Vein endothelial cell (primary cell): ENCODE measurements around the gene CEACAM16. TPM values are rescaled to one million over a fixed set of nuclear protein-coding genes. Genes with fewer than 3 reads are reported as not detected.

Experiments used
- small RNA-seq: library from RNA; depleted of rRNA; stranded (forward); fragments of <200 nt; gene quantifications from one replicate; pipeline ENCODE3, GENCODE V24; 2012
- total RNA-seq: library from RNA; depleted of rRNA; stranded (reverse); fragments of >200 nt; gene quantifications from 2 replicates; pipeline ENCODE4 v1.2.3, GENCODE V29; 2012

Gene CEACAM16, protein sequence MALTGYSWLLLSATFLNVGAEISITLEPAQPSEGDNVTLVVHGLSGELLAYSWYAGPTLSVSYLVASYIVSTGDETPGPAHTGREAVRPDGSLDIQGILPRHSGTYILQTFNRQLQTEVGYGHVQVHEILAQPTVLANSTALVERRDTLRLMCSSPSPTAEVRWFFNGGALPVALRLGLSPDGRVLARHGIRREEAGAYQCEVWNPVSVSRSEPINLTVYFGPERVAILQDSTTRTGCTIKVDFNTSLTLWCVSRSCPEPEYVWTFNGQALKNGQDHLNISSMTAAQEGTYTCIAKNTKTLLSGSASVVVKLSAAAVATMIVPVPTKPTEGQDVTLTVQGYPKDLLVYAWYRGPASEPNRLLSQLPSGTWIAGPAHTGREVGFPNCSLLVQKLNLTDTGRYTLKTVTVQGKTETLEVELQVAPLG
- total RNA-seq = under 0.01 TPM in 1 of 2 replicates, not detected in the other

DNA sequence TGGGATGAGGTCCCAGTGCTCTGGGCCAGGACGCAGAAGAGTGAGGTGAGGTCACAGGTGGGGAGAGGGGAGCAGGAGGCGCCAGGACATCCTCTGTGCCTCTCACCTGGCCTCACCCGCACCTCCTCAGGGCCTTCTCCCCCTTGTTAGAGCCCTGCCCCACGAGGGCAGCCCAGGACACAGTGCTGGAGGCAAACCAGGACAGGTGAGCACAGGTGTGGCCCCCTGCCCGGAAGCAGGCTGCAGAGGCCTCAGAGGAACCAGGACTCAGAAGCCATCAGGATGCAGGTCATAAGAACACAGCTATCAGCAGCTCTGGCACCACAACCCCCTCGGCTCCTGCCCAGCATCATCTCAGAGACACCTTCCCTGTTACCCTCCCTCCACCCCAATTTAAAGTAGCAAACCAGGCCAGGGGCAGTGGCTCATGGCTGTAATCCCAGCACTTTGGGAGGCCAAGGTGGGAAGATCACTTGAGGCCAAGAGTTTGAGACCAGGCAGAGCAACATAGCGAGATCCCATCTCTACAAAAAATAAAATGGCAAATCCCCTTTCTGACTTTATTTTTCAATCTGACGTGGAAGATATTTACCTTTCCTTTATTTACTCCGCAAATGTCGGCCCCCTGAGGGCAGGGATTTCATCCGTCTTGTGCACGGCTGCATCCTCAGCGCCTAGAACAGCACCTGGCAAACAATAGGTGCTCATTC lies at the start of gene CEACAM16:
CEACAM16 (plus strand) TSS at position 660 of the 710 bp plus-strand sequence. CDS start 2,306 bp downstream, outside the sequence.

DNA sequence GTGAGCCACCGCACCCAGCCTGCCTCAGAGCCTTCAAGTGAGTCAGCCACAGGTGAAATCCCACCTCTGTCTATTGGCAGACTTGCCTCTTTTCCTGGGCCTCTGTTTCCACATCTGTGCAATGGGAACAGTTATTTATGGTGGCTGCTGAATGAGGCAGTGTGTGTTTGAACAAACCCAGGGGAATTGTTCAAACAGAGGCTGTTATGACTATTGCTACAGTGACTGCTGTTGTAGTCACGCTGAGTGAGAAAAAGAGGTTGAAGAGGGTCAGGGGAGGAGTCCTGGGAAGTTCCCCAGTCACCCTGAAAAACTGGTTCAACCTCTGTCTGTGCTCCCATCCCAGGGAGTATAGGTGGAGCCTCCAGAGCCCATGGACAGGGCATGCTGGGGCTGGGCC lies 27.6 kb upstream of the CEACAM16 start, which contains the start of gene CEACAM19:
CEACAM19 (plus strand) TSS at position 83 of the 400 bp plus-strand sequence. CDS start 450 bp downstream, outside the sequence.

DNA sequence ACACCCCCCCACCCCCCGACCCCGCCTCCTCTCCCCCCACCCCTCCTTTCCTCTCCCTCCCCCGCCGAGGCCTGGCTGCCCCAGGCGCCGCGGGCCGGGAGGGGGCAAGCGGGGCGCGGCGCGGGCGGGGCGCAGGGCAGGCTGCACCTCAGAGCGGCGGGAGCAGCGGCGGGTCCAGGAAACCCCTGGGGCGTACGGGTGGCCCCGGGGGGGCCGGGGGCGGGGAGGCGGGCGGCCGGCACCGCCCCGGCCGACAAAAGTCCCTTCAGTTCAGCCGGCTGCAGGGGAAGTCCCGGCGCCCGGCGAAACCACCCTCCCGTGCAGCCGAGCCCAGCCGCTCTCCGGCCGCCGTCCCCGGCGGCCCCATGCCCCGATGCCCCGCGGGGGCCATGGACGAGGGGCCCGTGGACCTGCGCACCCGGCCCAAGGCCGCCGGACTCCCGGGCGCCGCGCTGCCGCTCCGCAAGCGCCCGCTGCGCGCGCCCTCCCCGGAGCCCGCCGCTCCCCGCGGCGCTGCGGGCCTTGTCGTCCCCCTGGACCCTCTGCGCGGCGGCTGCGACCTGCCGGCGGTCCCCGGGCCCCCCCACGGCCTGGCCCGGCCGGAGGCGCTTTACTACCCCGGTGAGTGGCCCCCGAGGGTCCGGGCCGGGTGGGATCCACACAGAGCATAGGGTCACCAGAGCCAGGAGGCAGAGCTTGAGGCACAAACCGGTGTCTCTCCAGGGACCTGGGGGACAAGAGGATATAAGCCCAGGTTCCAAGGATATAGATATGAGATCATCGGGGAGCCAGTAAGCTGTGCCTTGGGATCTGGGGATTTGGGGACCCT lies 49.7 kb downstream of the CEACAM16 start, which contains the start of gene BCL3:
BCL3 (plus strand) TSS at position 283 of the 829 bp plus-strand sequence; CDS start at position 366, 83 bp downstream.

Small RNA genes within 50 kb of the gene (small RNA-seq; reads per million reads assigned to genes)
- gene RF00285 = not detected

Other genes starting within 250 kb of the CEACAM16 start
- 10.5 and 11.4 TPM in 2 replicates for gene ZNF180, start 198.6 kb upstream of the CEACAM16 start, total RNA-seq
- 0.10 and 0.33 TPM in 2 replicates for gene CEACAM20, start 169.5 kb upstream of the CEACAM16 start, total RNA-seq
- gene IGSF23, start 85.6 kb upstream of the CEACAM16 start, total RNA-seq = 0.29 and 0.65 TPM in 2 replicates
- 174 and 243 TPM in 2 replicates for gene PVR, start 55.2 kb upstream of the CEACAM16 start, total RNA-seq
- 3.3 and 4.6 TPM in 2 replicates for gene CEACAM19, start 27.7 kb upstream of the CEACAM16 start, total RNA-seq
- gene BCL3, start 49.6 kb downstream of the CEACAM16 start, total RNA-seq = 4.8 and 5.6 TPM in 2 replicates
- gene CBLC, start 78.7 kb downstream of the CEACAM16 start, total RNA-seq = not detected in 2 replicates
- gene BCAM, start 110.0 kb downstream of the CEACAM16 start, total RNA-seq = 29.4 and 41.2 TPM in 2 replicates
- gene NECTIN2, start 147.1 kb downstream of the CEACAM16 start, total RNA-seq = 141 and 176 TPM in 2 replicates
- 88.1 and 88.8 TPM in 2 replicates for gene TOMM40, start 192.1 kb downstream of the CEACAM16 start, total RNA-seq
- 0.67 and 0.98 TPM in 2 replicates for gene APOE, start 206.6 kb downstream of the CEACAM16 start, total RNA-seq
- 0.33 and 0.86 TPM in 2 replicates for gene APOC1, start 215.5 kb downstream of the CEACAM16 start, total RNA-seq
- gene APOC4, start 243.1 kb downstream of the CEACAM16 start, total RNA-seq = not detected in 2 replicates
- gene APOC2, start 246.9 kb downstream of the CEACAM16 start, total RNA-seq = not detected in 2 replicates